ENCODE results near the gene AGXT2. TPM values are rescaled to one million over a fixed set of nuclear protein-coding genes. Genes with fewer than 3 reads are reported as not detected.
"Not testable (repeated sequence)": the region's sequence is repeated elsewhere in the genome, so short reads cannot be mapped to it uniquely, and the experiment has no call there.

Gene AGXT2
- polyA plus RNA-seq, 4 donors, result 0.31 to 47.0 (median 0.96) TPM

DNA sequence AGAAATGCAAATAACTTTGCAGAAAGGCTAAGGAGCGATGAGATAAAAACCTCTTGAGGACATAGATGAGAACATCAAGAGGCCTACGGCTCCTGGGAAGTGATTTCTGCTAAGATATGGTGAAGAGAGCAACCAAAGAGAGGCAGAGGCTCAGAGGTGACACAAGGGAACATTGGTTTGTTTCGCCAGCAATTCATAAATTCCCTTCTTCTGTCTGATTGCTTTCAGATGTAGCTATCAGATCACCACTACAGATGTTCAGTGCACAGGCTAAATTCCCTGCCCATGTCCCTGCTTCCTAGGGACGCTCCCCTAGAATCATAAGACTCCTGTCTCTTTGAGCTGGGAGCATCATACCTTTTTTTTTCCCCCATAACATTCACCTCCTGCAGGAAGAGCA lies 11.2 kb downstream of the AGXT2 start:
- H3K4me1 ChIP-seq (ENCODE audit: control insufficient read depth in 3 of 3, insufficient read depth in 2 of 3, low read depth in 1 of 3, low read length in 2 of 3), result peaks cover 0 to 3% (median 0%) of the 10 kb centered on the region in 3 donors
- WGBS, 3 donors, result 73 to 83% (median 82%) methylated on average over 4 of the region's 4 CpGs
- H3K27ac ChIP-seq (ENCODE audit: low read depth in 1 of 3, low read length in 2 of 3), result no peak overlapping the region
- no peaks in the 10 kb centered on the region for H3K9me3 ChIP-seq (ENCODE audit: control insufficient read depth in 2 of 2, insufficient read depth in 1 of 2, low read depth in 1 of 2, low read length in 1 of 2)
- H3K4me3 ChIP-seq (ENCODE audit: low read depth in 1 of 3, low read length in 3 of 3), result no peak overlapping the region
- FAIRE-seq, result no peak
- peaks cover 0 to 2% (median 0%) of the 10 kb centered on the region in 3 donors for H3K27me3 ChIP-seq (ENCODE audit: control insufficient read depth in 3 of 3, insufficient read depth in 3 of 3, low read length in 3 of 3)
- peaks cover 0 to 5% (median 0%) of the 10 kb centered on the region in 3 donors for H3K36me3 ChIP-seq (ENCODE audit: control insufficient read depth in 3 of 3, insufficient read depth in 2 of 3, low read depth in 1 of 3, low read length in 3 of 3)
- no peak for DNase-seq

DNA sequence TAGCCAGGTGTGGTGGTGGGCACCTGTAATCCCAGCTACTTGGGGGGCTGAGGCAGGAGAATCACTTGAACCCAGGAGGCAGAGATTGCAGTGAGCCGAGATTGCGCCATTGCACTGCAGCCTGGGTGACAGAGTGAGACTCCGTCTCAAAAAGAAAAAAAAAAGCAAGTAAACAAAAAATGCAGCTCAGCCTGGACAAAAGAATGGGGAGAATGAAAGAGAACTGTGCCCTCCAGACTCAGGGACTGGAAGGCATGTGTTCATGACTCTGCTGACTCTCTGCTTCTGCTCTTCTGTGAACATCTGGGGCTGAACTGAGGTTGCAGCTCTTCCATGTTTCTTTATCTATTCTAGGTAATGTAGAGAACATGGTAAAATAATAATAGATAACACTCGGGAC lies 11.8 kb downstream of the AGXT2 start:
- not testable (repeated sequence) for H3K4me3 ChIP-seq (ENCODE audit: low read depth in 1 of 3, low read length in 3 of 3); H3K36me3 ChIP-seq (ENCODE audit: control insufficient read depth in 3 of 3, insufficient read depth in 2 of 3, low read depth in 1 of 3, low read length in 3 of 3); DNase-seq; H3K27me3 ChIP-seq (ENCODE audit: control insufficient read depth in 3 of 3, insufficient read depth in 3 of 3, low read length in 3 of 3); H3K27ac ChIP-seq (ENCODE audit: low read depth in 1 of 3, low read length in 2 of 3); H3K9me3 ChIP-seq (ENCODE audit: control insufficient read depth in 2 of 2, insufficient read depth in 1 of 2, low read depth in 1 of 2, low read length in 1 of 2); FAIRE-seq; H3K4me1 ChIP-seq (ENCODE audit: control insufficient read depth in 3 of 3, insufficient read depth in 2 of 3, low read depth in 1 of 3, low read length in 2 of 3)
- 74 to 80% (median 74%) methylated on average over 4 of the region's 4 CpGs for WGBS, 3 donors

DNA sequence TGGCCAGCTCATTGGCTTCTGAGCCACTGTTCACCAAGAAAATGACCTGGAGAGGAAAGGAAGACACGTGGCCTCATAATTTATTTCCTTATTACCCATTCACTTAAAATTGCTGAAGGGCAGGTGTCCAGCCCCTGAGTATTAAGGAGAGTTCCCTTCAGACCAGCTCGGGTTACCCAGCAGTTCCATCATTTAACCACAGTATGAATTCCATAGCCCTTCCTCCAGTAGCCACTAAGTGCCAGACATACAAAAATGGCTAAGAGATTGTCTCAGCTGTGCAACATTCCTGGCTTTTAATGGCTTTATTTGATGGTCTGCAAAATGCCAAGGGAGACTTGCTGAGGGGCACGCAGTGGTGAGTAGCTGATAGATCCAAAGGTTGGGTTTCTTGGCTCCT lies 12.5 kb downstream of the AGXT2 start:
- no peak for DNase-seq
- H3K27me3 ChIP-seq (ENCODE audit: control insufficient read depth in 3 of 3, insufficient read depth in 3 of 3, low read length in 3 of 3), result peaks cover 0 to 2% (median 0%) of the 10 kb centered on the region in 3 donors
- no peak overlapping the region for H3K4me3 ChIP-seq (ENCODE audit: low read depth in 1 of 3, low read length in 3 of 3)
- 59 to 83% (median 64%) methylated on average over 3 of the region's 3 CpGs for WGBS, 3 donors
- peaks cover 0 to 3% (median 0%) of the 10 kb centered on the region in 3 donors for H3K4me1 ChIP-seq (ENCODE audit: control insufficient read depth in 3 of 3, insufficient read depth in 2 of 3, low read depth in 1 of 3, low read length in 2 of 3)
- H3K9me3 ChIP-seq (ENCODE audit: control insufficient read depth in 2 of 2, insufficient read depth in 1 of 2, low read depth in 1 of 2, low read length in 1 of 2), result no peaks in the 10 kb centered on the region
- H3K36me3 ChIP-seq (ENCODE audit: control insufficient read depth in 3 of 3, insufficient read depth in 2 of 3, low read depth in 1 of 3, low read length in 3 of 3), result peaks cover 0 to 5% (median 0%) of the 10 kb centered on the region in 3 donors
- no peak overlapping the region for H3K27ac ChIP-seq (ENCODE audit: low read depth in 1 of 3, low read length in 2 of 3)
- no peak for FAIRE-seq

DNA sequence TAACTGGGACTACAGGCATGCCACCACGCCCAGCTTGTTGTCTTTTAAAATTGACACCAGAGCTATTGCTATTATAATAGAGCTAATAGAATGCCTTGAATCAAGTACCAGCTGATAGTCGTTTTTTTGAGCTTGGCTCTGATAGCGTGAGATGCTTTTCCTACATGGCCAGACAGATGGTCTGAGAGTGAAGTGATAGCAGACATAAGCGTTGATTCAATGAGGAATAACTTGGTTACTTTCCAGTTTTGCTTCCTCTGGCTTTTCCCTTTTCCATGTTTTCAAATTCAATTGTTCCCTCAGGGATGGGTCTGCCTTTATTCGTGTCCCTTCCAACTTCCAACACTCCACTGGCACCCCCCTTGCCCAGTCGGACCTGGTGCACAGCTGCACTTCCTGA lies 15.4 kb downstream of the AGXT2 start:
- WGBS, 3 donors, result 61 to 83% (median 70%) methylated on average over 6 of the region's 6 CpGs

DNA sequence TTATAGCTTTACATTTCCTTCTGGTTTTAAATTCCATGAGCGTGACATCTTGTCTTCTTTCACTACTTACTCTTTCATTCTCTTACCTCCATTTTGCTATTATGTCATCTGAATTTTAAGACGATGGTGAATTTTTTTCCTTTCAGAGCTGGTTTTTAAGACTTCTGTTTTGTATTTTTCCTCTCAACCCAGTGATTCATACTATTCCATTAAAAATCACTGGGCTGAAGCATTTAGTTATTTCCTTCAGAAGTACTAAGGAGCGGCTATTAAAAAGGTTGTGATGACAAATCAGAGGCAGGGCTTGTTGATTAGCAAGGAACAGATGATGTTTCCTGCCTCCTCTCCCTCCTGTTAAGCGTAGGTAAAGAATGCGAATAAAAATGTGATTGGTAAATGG lies 16.5 kb downstream of the AGXT2 start:
- Histone ChIP-seq H3K27ac (ENCODE audit: low read depth in 1 of 3, low read length in 2 of 3) (no peak overlapping the region), H3K27me3 (ENCODE audit: control insufficient read depth in 3 of 3, insufficient read depth in 3 of 3, low read length in 3 of 3) (no peaks in the 10 kb centered on the region), H3K4me3 (ENCODE audit: low read depth in 1 of 3, low read length in 3 of 3) (no peak overlapping the region), H3K4me1 (ENCODE audit: control insufficient read depth in 3 of 3, insufficient read depth in 2 of 3, low read depth in 1 of 3, low read length in 2 of 3) (peaks cover 0 to 13% (median 0%) of the 10 kb centered on the region in 3 donors), H3K36me3 (ENCODE audit: control insufficient read depth in 3 of 3, insufficient read depth in 2 of 3, low read depth in 1 of 3, low read length in 3 of 3) (peaks cover 0 to 5% (median 0%) of the 10 kb centered on the region in 3 donors), H3K9me3 (ENCODE audit: control insufficient read depth in 2 of 2, insufficient read depth in 1 of 2, low read depth in 1 of 2, low read length in 1 of 2) (no peaks in the 10 kb centered on the region)
- FAIRE-seq, result no peak
- WGBS, 3 donors, result 86 to 96% (median 91%) methylated on average over 5 of the region's 5 CpGs
- no peak for DNase-seq

More for the DNA sequence above, 15.4 kb downstream of the AGXT2 start:
- no peak overlapping the region for H3K4me3 ChIP-seq (ENCODE audit: low read depth in 1 of 3, low read length in 3 of 3)
- no peaks in the 10 kb centered on the region for H3K27me3 ChIP-seq (ENCODE audit: control insufficient read depth in 3 of 3, insufficient read depth in 3 of 3, low read length in 3 of 3)
- no peak for DNase-seq
- H3K9me3 ChIP-seq (ENCODE audit: control insufficient read depth in 2 of 2, insufficient read depth in 1 of 2, low read depth in 1 of 2, low read length in 1 of 2), result no peaks in the 10 kb centered on the region
- peaks cover 0 to 8% (median 0%) of the 10 kb centered on the region in 3 donors for H3K4me1 ChIP-seq (ENCODE audit: control insufficient read depth in 3 of 3, insufficient read depth in 2 of 3, low read depth in 1 of 3, low read length in 2 of 3)
- H3K27ac ChIP-seq (ENCODE audit: low read depth in 1 of 3, low read length in 2 of 3), result no peak overlapping the region
- no peak for FAIRE-seq
- H3K36me3 ChIP-seq (ENCODE audit: control insufficient read depth in 3 of 3, insufficient read depth in 2 of 3, low read depth in 1 of 3, low read length in 3 of 3), result peaks cover 0 to 5% (median 0%) of the 10 kb centered on the region in 3 donors

DNA sequence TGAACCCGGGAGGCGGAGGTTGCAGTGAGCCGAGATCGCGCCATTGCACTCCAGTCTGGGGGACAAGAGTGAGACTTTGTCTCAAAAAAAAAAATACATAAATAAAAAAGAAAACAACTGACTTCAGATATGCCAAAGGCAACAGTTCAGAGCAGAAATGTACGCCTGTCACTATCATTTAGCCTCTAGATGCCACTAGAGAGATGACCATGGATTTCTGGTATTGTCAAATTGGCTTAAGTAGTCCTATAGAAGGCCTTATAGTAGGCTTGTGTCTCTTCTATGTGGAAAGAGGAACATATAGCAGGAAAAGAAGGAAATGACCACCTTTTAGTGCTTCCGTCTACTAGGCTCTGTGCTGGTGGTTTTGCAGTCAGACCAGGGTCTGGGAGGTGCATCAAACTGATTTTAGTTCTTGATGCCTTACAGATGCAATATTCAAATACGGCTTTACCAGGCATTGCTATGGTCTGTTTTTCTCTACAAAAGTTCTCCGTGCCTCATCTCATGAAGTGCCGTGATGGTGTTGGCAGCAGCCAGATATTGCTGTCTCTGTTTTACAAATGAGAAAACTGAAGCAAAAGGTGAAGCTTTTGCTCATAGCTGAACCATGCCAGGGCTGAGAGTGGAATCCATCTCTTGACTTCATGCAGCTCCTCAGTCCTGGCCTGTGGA lies 17.2 kb downstream of the AGXT2 start:
- Histone ChIP-seq H3K27ac (ENCODE audit: low read depth in 1 of 3, low read length in 2 of 3) (no peak overlapping the region), H3K27me3 (ENCODE audit: control insufficient read depth in 3 of 3, insufficient read depth in 3 of 3, low read length in 3 of 3) (no peaks in the 10 kb centered on the region), H3K9me3 (ENCODE audit: control insufficient read depth in 2 of 2, insufficient read depth in 1 of 2, low read depth in 1 of 2, low read length in 1 of 2) (no peaks in the 10 kb centered on the region), H3K4me3 (ENCODE audit: low read depth in 1 of 3, low read length in 3 of 3) (no peak overlapping the region), H3K36me3 (ENCODE audit: control insufficient read depth in 3 of 3, insufficient read depth in 2 of 3, low read depth in 1 of 3, low read length in 3 of 3) (peaks cover 0 to 5% (median 0%) of the 10 kb centered on the region in 3 donors), H3K4me1 (ENCODE audit: control insufficient read depth in 3 of 3, insufficient read depth in 2 of 3, low read depth in 1 of 3, low read length in 2 of 3) (peaks cover 0 to 17% (median 0%) of the 10 kb centered on the region in 3 donors)
- DNase-seq (peak in 1 of 2 donors; percentile 8), FAIRE-seq (no peak)
- 73 to 82% (median 79%) methylated on average over 10 of the region's 10 CpGs for WGBS, 3 donors

DNA sequence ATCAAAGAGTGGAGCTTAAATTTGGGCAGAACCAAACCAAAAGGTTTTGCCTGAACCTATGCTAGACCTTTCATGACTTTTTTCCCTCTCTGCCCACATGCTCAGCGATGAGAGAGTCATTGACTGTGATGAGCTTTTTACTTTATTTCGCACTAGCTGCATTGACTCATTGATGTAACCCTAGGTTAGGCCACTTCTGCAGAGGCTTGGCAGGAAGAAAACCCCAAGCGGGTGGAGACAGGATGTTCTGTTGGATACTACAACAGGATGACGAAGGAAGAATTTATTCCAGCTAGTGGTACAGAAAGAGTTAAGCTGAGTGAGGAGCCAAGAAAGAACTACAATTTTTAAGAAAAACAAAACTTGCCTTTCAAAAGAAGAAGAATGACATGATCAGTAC lies 18.4 kb downstream of the AGXT2 start:
- H3K27ac ChIP-seq (ENCODE audit: low read depth in 1 of 3, low read length in 2 of 3), result no peak overlapping the region
- H3K27me3 ChIP-seq (ENCODE audit: control insufficient read depth in 3 of 3, insufficient read depth in 3 of 3, low read length in 3 of 3), result no peaks in the 10 kb centered on the region
- H3K4me1 ChIP-seq (ENCODE audit: control insufficient read depth in 3 of 3, insufficient read depth in 2 of 3, low read depth in 1 of 3, low read length in 2 of 3), result peaks cover 0 to 19% (median 0%) of the 10 kb centered on the region in 3 donors
- FAIRE-seq (no peak), DNase-seq (no peak)
- no peak overlapping the region for H3K4me3 ChIP-seq (ENCODE audit: low read depth in 1 of 3, low read length in 3 of 3)
- peaks cover 0 to 2% (median 0%) of the 10 kb centered on the region in 3 donors for H3K36me3 ChIP-seq (ENCODE audit: control insufficient read depth in 3 of 3, insufficient read depth in 2 of 3, low read depth in 1 of 3, low read length in 3 of 3)
- WGBS, 3 donors, result 55 to 69% (median 61%) methylated on average over 4 of the region's 4 CpGs
- no peaks in the 10 kb centered on the region for H3K9me3 ChIP-seq (ENCODE audit: control insufficient read depth in 2 of 2, insufficient read depth in 1 of 2, low read depth in 1 of 2, low read length in 1 of 2)

DNA sequence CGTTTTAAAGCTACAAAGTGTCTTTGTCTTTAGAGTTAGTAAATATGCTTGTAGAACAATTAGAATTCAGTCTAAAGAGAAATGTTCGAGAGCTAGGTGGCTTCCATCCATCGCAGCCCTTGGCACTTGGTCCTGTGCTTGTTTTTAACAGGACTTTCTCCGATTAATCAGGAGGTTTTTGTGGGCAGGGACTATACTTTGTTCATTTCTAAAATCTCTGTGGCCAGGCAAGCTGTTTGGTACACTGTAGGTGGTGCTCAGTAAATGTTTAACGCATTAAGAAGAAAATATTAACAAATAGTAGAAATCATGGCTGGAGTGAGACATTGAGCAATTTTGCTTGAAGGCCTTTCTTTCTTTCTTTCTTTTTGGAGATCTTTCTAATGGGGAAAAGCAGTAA lies 20.8 kb downstream of the AGXT2 start:
- no peaks in the 10 kb centered on the region for H3K27me3 ChIP-seq (ENCODE audit: control insufficient read depth in 3 of 3, insufficient read depth in 3 of 3, low read length in 3 of 3)
- DNase-seq (peak in 1 of 2 donors; percentile 22), FAIRE-seq (no peak)
- 25 to 61% (median 41%) methylated on average over 5 of the region's 5 CpGs for WGBS, 3 donors
- peaks cover 0 to under 1% (median 0%) of the 10 kb centered on the region in 3 donors for H3K36me3 ChIP-seq (ENCODE audit: control insufficient read depth in 3 of 3, insufficient read depth in 2 of 3, low read depth in 1 of 3, low read length in 3 of 3)
- peaks cover 0 to 24% (median 0%) of the 10 kb centered on the region in 3 donors for H3K4me1 ChIP-seq (ENCODE audit: control insufficient read depth in 3 of 3, insufficient read depth in 2 of 3, low read depth in 1 of 3, low read length in 2 of 3)
- no peaks in the 10 kb centered on the region for H3K9me3 ChIP-seq (ENCODE audit: control insufficient read depth in 2 of 2, insufficient read depth in 1 of 2, low read depth in 1 of 2, low read length in 1 of 2)
- no peak overlapping the region for H3K4me3 ChIP-seq (ENCODE audit: low read depth in 1 of 3, low read length in 3 of 3)
- H3K27ac ChIP-seq (ENCODE audit: low read depth in 1 of 3, low read length in 2 of 3), result no peak overlapping the region

Measured in small intestine (tissue), 7 donors.